T-helper 1 cell (primary cell): ENCODE data around the gene WWC1.
"Not testable (repeated sequence)": the region's sequence is repeated elsewhere in the genome, so short reads cannot be mapped to it uniquely, and the experiment has no call there.

ENCODE experiments used
- DNase-seq, 5 donors: peaks; one replicate each; pipeline ENCODE4 v3.0.0-alpha.2; 2012 to 2020

The WWC1 gene

GRCh38 chr5:168339109-168339771 lies 47.8 kb downstream of the WWC1 start:
- DNase-seq: no peak

GRCh38 chr5:168339772-168340140 lies 48.3 kb downstream of the WWC1 start:
- DNase-seq: not testable (repeated sequence)

GRCh38 chr5:168340487-168340886 lies 49.0 kb downstream of the WWC1 start:
- DNase-seq: no peak

GRCh38 chr5:168341178-168341577 lies 49.7 kb downstream of the WWC1 start:
- DNase-seq: no peak

- DNase-seq: no peak
Measured at GRCh38 chr5:168342151-168342825, 50.8 kb downstream of the WWC1 start.

- DNase-seq: no peak
Measured at GRCh38 chr5:168342985-168343384, 51.5 kb downstream of the WWC1 start.

- no peak for DNase-seq
Measured at GRCh38 chr5:168346417-168346816, 55.0 kb downstream of the WWC1 start.

GRCh38 chr5:168347368-168348083 lies 56.1 kb downstream of the WWC1 start:
- DNase-seq: no peak

- DNase-seq: no peak
Measured at GRCh38 chr5:168348084-168348414, 56.6 kb downstream of the WWC1 start.

- no peak for DNase-seq
Measured at GRCh38 chr5:168350315-168350714, 58.9 kb downstream of the WWC1 start.

GRCh38 chr5:168353216-168353957 lies 61.9 kb downstream of the WWC1 start:
- DNase-seq: no peak

- DNase-seq: no peak
Measured at GRCh38 chr5:168354397-168354796, 63.0 kb downstream of the WWC1 start.

- DNase-seq: no peak
Measured at GRCh38 chr5:168356171-168356570, 64.7 kb downstream of the WWC1 start.

- DNase-seq: no peak
Measured at GRCh38 chr5:168356592-168356991, 65.1 kb downstream of the WWC1 start.

GRCh38 chr5:168357876-168358275 lies 66.4 kb downstream of the WWC1 start:
- no peak for DNase-seq

- DNase-seq: no peak
Measured at GRCh38 chr5:168359820-168360460, 68.5 kb downstream of the WWC1 start.

GRCh38 chr5:168360521-168361285 lies 69.3 kb downstream of the WWC1 start:
- no peak for DNase-seq

GRCh38 chr5:168362097-168362885 lies 70.8 kb downstream of the WWC1 start:
- DNase-seq: no peak

GRCh38 chr5:168364151-168364661 lies 72.8 kb downstream of the WWC1 start:
- no peak for DNase-seq

GRCh38 chr5:168364750-168365550 lies 73.5 kb downstream of the WWC1 start:
- DNase-seq: no peak
